ENCODE data around the gene CATSPER4.

DNA sequence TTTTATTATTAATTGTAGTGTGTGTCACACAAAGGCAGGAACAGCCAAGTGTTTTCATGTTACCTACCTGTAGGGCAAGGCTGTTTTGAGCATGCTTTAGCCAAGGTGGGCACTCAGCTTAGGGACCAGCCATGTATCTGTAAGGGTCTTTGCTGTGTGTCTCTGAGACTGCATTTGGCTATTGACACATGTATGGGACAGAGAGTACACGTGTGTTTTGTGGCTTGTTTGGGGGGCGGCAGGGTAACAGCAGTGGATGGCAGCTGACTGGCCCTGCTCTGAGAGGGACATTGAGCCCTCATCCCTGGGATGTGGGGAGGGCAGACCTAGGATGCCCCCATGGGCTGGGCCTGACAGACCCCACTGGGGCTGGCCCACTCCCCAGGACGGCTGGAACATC is 6.9 kb downstream of the CATSPER4 start:
- TF ChIP-seq POLR2AphosphoS5 (IDR thresholded peaks at IDR 0.05) (no peak), POLR2A (IDR thresholded peaks at IDR 0.05) (no peak)
- TF ChIP-seq, protein P1, sequence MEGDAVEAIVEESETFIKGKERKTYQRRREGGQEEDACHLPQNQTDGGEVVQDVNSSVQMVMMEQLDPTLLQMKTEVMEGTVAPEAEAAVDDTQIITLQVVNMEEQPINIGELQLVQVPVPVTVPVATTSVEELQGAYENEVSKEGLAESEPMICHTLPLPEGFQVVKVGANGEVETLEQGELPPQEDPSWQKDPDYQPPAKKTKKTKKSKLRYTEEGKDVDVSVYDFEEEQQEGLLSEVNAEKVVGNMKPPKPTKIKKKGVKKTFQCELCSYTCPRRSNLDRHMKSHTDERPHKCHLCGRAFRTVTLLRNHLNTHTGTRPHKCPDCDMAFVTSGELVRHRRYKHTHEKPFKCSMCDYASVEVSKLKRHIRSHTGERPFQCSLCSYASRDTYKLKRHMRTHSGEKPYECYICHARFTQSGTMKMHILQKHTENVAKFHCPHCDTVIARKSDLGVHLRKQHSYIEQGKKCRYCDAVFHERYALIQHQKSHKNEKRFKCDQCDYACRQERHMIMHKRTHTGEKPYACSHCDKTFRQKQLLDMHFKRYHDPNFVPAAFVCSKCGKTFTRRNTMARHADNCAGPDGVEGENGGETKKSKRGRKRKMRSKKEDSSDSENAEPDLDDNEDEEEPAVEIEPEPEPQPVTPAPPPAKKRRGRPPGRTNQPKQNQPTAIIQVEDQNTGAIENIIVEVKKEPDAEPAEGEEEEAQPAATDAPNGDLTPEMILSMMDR (IDR thresholded peaks at IDR 0.05), result no peak
